H9 (cell line): ENCODE measurements around the gene PLXNA2. TPM values are rescaled to one million over a fixed set of nuclear protein-coding genes. Genes with fewer than 3 reads are reported as not detected.

Source experiments
- DNase-seq: peaks from one replicate; pipeline ENCODE4 v3.0.0-alpha.2; 2017
- H2AFZ ChIP-seq: one replicate; pipeline ENCODE4 v1.6.1; 2013; ENCODE audit warnings: mild to moderate bottlenecking, low read length, control low read depth, moderate library complexity
- H2AK5ac ChIP-seq: 2 replicates; pipeline ENCODE4 v1.6.1; 2013; ENCODE audit warnings: low read length, control low read depth, mixed read lengths; ENCODE audit not compliant: insufficient read length
- H2BK120ac ChIP-seq: one replicate; pipeline ENCODE4 v1.6.1; 2013; ENCODE audit warnings: low read depth, mild to moderate bottlenecking, low read length, control low read depth, inconsistent platforms; ENCODE audit not compliant: poor library complexity, severe bottlenecking
- H2BK12ac ChIP-seq: 2 replicates; pipeline ENCODE4 v1.6.1; 2013; ENCODE audit warnings: low read length, control low read depth, mixed read lengths, low read depth; ENCODE audit not compliant: insufficient read length
- H2BK15ac ChIP-seq: 2 replicates; pipeline ENCODE4 v1.6.1; 2013; ENCODE audit warnings: low read depth, low read length, control low read depth
- H2BK20ac ChIP-seq: one replicate; pipeline ENCODE4 v1.6.1; 2013; ENCODE audit warnings: low read depth, mild to moderate bottlenecking, low read length, control low read depth, inconsistent platforms; ENCODE audit not compliant: poor library complexity, severe bottlenecking
- H2BK5ac ChIP-seq: 2 replicates; pipeline ENCODE4 v1.6.1; 2013; ENCODE audit warnings: low read length, control low read depth, mixed read lengths; ENCODE audit not compliant: insufficient read length
- H3K14ac ChIP-seq: 2 replicates; pipeline ENCODE4 v1.6.1; 2013; ENCODE audit warnings: low read length, control low read depth; ENCODE audit not compliant: insufficient read depth
- H3K18ac ChIP-seq: 2 replicates; pipeline ENCODE4 v1.6.1; 2013; ENCODE audit warnings: low read depth, mild to moderate bottlenecking, mixed read lengths, low read length, control low read depth; ENCODE audit not compliant: insufficient read length
- H3K23ac ChIP-seq: 2 replicates; pipeline ENCODE4 v1.6.1; 2013; ENCODE audit warnings: low read length, control low read depth, mixed read lengths, low read depth; ENCODE audit not compliant: insufficient read length
- H3K23me2 ChIP-seq: 2 replicates; pipeline ENCODE4 v1.6.1; 2013; ENCODE audit warnings: low read depth, mild to moderate bottlenecking, mixed read lengths, low read length, control low read depth; ENCODE audit not compliant: insufficient read length, poor library complexity, severe bottlenecking
- H3K27ac ChIP-seq: 2 replicates; pipeline ENCODE4 v1.5.1; 2013; ENCODE audit warnings: low read length, control low read depth, mixed read lengths, low read depth; ENCODE audit not compliant: insufficient read length
- H3K27me3 ChIP-seq: 2 replicates; pipeline ENCODE4 v1.6.1; 2013; ENCODE audit warnings: low read length, control low read depth, inconsistent platforms; ENCODE audit not compliant: insufficient read depth
- H3K4ac ChIP-seq: 2 replicates; pipeline ENCODE4 v1.6.1; 2013; ENCODE audit warnings: low read depth, mild to moderate bottlenecking, control low read depth, inconsistent platforms, low read length, moderate library complexity
- H3K4me1 ChIP-seq: 2 replicates; pipeline ENCODE4 v1.6.1; 2013; ENCODE audit warnings: low read length, control low read depth, inconsistent platforms; ENCODE audit not compliant: insufficient read depth
- H3K4me2 ChIP-seq: 2 replicates; pipeline ENCODE4 v1.6.1; 2013; ENCODE audit warnings: low read length, control low read depth, mixed read lengths; ENCODE audit not compliant: insufficient read length, insufficient read depth
- H3K56ac ChIP-seq: 2 replicates; pipeline ENCODE4 v1.6.1; 2013; ENCODE audit warnings: low read depth, mild to moderate bottlenecking, mixed read lengths, low read length, control low read depth; ENCODE audit not compliant: insufficient read length
- H3K79me1 ChIP-seq: 2 replicates; pipeline ENCODE4 v1.6.1; 2013; ENCODE audit warnings: low read depth, mild to moderate bottlenecking, moderate library complexity, low read length, control low read depth, inconsistent platforms; ENCODE audit not compliant: insufficient read depth, poor library complexity, severe bottlenecking
- H3K79me2 ChIP-seq: 2 replicates; pipeline ENCODE4 v1.6.1; 2013; ENCODE audit warnings: low read length, control low read depth, inconsistent platforms; ENCODE audit not compliant: insufficient read depth
- H3K9ac ChIP-seq: 2 replicates; pipeline ENCODE4 v1.6.1; 2013; ENCODE audit warnings: low read length, control low read depth, mixed read lengths; ENCODE audit not compliant: insufficient read length; ENCODE audit errors: extremely low read depth
- H3K9me3 ChIP-seq: one replicate; pipeline ENCODE4 v1.6.1; 2013; ENCODE audit warnings: low read depth, low read length, inconsistent platforms; ENCODE audit not compliant: control insufficient read depth
- H3T11ph ChIP-seq: one replicate; pipeline ENCODE4 v1.6.1; 2013; ENCODE audit warnings: mild to moderate bottlenecking, low read length, control low read depth, inconsistent platforms
- H4K20me1 ChIP-seq: one replicate; pipeline ENCODE4 v1.6.1; 2013; ENCODE audit not compliant: control insufficient read depth, insufficient read length, insufficient read depth
- H4K5ac ChIP-seq: 2 replicates; pipeline ENCODE4 v1.6.1; 2013; ENCODE audit warnings: low read depth, mild to moderate bottlenecking, mixed read lengths, low read length, control low read depth; ENCODE audit not compliant: insufficient read length
- H4K8ac ChIP-seq: replicated peaks from 2 replicates; pipeline ENCODE4 v1.6.1; 2013; ENCODE audit warnings: low read length, control low read depth, mixed read lengths, low read depth; ENCODE audit not compliant: insufficient read length
- H4K91ac ChIP-seq: 2 replicates; pipeline ENCODE4 v1.6.1; 2013; ENCODE audit warnings: low read depth, mild to moderate bottlenecking, moderate library complexity, mixed read lengths, low read length, control low read depth; ENCODE audit not compliant: insufficient read length
- H3K27ac Mint-ChIP-seq, 3 experiments: 2 replicates in 2 of 3; 3 replicates in 1 of 3; pipeline ENCODE4 v1.8.0; 2020 to 2021; ENCODE audit warnings: mixed read lengths in 3 of 3, mild to moderate bottlenecking in 1 of 3, moderate library complexity in 1 of 3
- H3K27me3 Mint-ChIP-seq: 2 replicates; pipeline ENCODE4 v1.8.0; 2021; ENCODE audit warnings: low read depth, mild to moderate bottlenecking, moderate library complexity, mixed read lengths
- H3K36me3 Mint-ChIP-seq, 3 experiments: 2 replicates in 2 of 3; 3 replicates in 1 of 3; pipeline ENCODE4 v1.8.0; 2020 to 2021; ENCODE audit warnings: low read depth in 3 of 3, mixed read lengths in 3 of 3; ENCODE audit not compliant: insufficient read depth in 1 of 3
- H3K4me1 Mint-ChIP-seq, 2 experiments: 2 replicates each; pipeline ENCODE4 v1.8.0; 2020; ENCODE audit warnings: mixed read lengths in 2 of 2
- H3K4me3 Mint-ChIP-seq, 2 experiments: 2 replicates in 1 of 2; 3 replicates in 1 of 2; pipeline ENCODE4 v1.8.0; 2020 to 2021; ENCODE audit warnings: mild to moderate bottlenecking in 2 of 2, mixed read lengths in 2 of 2, moderate library complexity in 1 of 2
- H3K9me3 Mint-ChIP-seq, 2 experiments: 2 replicates in 1 of 2; 3 replicates in 1 of 2; pipeline ENCODE4 v1.8.0; 2020; ENCODE audit warnings: mild to moderate bottlenecking in 2 of 2, mixed read lengths in 2 of 2, moderate library complexity in 1 of 2
- CTCF ChIP-seq: fragments of 200-600 bp; sonication (generic); conservative IDR thresholded peaks from 3 replicates; pipeline ENCODE4 v1.8.0; 2021; ENCODE audit warnings: antibody characterized with exemption, mild to moderate bottlenecking
- WGBS: extraction: QIAGEN DNeasy Blood & Tissue Kit; methylation state at CpG from one replicate; pipeline ENCODE4 v1.1.7; 2013; ENCODE audit warnings: missing lambda C conversion rate, low lambda C conversion rate, mixed read lengths; ENCODE audit not compliant: insufficient read length; ENCODE audit errors: extremely low coverage; 5-methylcytosine and 5-hydroxymethylcytosine counted together
- total RNA-seq: library from RNA; stranded (reverse); gene quantifications from 2 replicates; pipeline ENCODE4 v1.2.1, GENCODE V29; 2021

Gene PLXNA2
- total RNA-seq, 1 experiment from 2014 or later = 0.57 TPM

GRCh38 chr1:208083016-208083714 lies 161.0 kb downstream of the PLXNA2 start:
- Histone ChIP-seq H3K23me2 (no peaks in the 10 kb centered on the region), H2BK20ac (no peak overlapping the region), H3K14ac (no peak overlapping the region), H4K91ac (no peak overlapping the region), H4K20me1 (no peaks in the 10 kb centered on the region), H3K9me3 (no peaks in the 10 kb centered on the region), H3K23ac (no peak overlapping the region), H3K79me1 (no peaks in the 10 kb centered on the region), H2BK120ac (no peak overlapping the region), H3K27ac (no peak overlapping the region), H2BK15ac (no peak overlapping the region), H3K56ac (no peak overlapping the region), H4K5ac (no peak overlapping the region), H3T11ph (no peak overlapping the region), H4K8ac (no peak overlapping the region), H3K4me1 (no peaks in the 10 kb centered on the region), H3K4ac (no peak overlapping the region), H2BK5ac (no peak overlapping the region), H3K9ac (no peak overlapping the region), H2BK12ac (no peak overlapping the region), H3K27me3 (no peaks in the 10 kb centered on the region; the same call in 1 of the 2 replicates), H3K18ac (no peak overlapping the region), H2AK5ac (no peak overlapping the region), H3K79me2 (no peaks in the 10 kb centered on the region), H3K4me2 (no peak overlapping the region), H2AFZ (no peak overlapping the region)
- H3K27me3 Mint-ChIP-seq = peaks cover 36% of the 10 kb centered on the region
- no peak overlapping the region for H3K27ac Mint-ChIP-seq
- no peak overlapping the region; a peak in 1 of 5 replicates for H3K4me3 Mint-ChIP-seq
- no peaks in the 10 kb centered on the region; a peak in 1 of 7 replicates for H3K36me3 Mint-ChIP-seq
- no peak for DNase-seq
- no peak for TF ChIP-seq CTCF
- peaks cover 25 to 28% of the 10 kb centered on the region in 2 experiments for H3K4me1 Mint-ChIP-seq
- H3K9me3 Mint-ChIP-seq = no peaks in the 10 kb centered on the region
- no CpG with 5 or more reads among the region's 16 CpGs for WGBS
